Erythroblast (primary cell): Measurements from ENCODE around the gene DYNLT1.

ENCODE experiments used
- GATA1 ChIP-seq: IDR thresholded peaks from 2 replicates; pipeline ENCODE4 v1.6.1; 2011; ENCODE audit warnings: low read depth, mild to moderate bottlenecking, control low read depth, low read length, moderate library complexity
- POLR2A ChIP-seq: IDR thresholded peaks from 2 replicates; pipeline ENCODE4 v1.6.1; 2011; ENCODE audit warnings: mild to moderate bottlenecking, low read length

- TF ChIP-seq POLR2A (no peak), GATA1 (no peak)
Observed at GRCh38 chr6:158625881-158626305, 18.6 kb downstream of the DYNLT1 start.
